Right atrium auricular region (tissue), 2 donors: Measurements from ENCODE around the gene STK40. TPM values are rescaled to one million over a fixed set of nuclear protein-coding genes. Genes with fewer than 3 reads are reported as not detected.

Experiments used
- total RNA-seq, 2 donors: library from RNA; depleted of rRNA; stranded (reverse); fragments of >200 nt; gene quantifications; one replicate each; pipeline ENCODE4 v1.1.0, GENCODE V29; 2016

STK40 gene
- total RNA-seq, 2 donors from 2014 or later, result 50.5 to 74.7 TPM

Other genes with a start within 250 kb of the STK40 start
- gene TRAPPC3, start 236.4 kb downstream of the STK40 start, total RNA-seq, result 10 to 100 TPM; 62.0 to 81.6 TPM
- gene MAP7D1, start 229.8 kb downstream of the STK40 start, total RNA-seq, result 100 to 1,000 TPM; 353 to 356 TPM
- 10 to 100 TPM; 64.3 to 66.4 TPM for gene THRAP3, start 161.5 kb downstream of the STK40 start, total RNA-seq
- gene SH3D21, start 79.6 kb downstream of the STK40 start, total RNA-seq, result 1 to 10 TPM; 1.2 to 1.4 TPM
- gene EVA1B, start 62.3 kb downstream of the STK40 start, total RNA-seq, result 10 to 100 TPM; 24.6 to 45.8 TPM
- gene LSM10, start 12.0 kb upstream of the STK40 start, total RNA-seq, result 10 to 100 TPM; 55.3 to 59.9 TPM
- 1 to 10 TPM; 4.9 to 7.9 TPM for gene OSCP1, start 64.5 kb upstream of the STK40 start, total RNA-seq
- gene MRPS15, start 78.5 kb upstream of the STK40 start, total RNA-seq, result 10 to 100 TPM; 81.4 to 93.4 TPM
- 1 to 10 TPM; 3.4 to 9.3 TPM for gene CSF3R, start 97.0 kb upstream of the STK40 start, total RNA-seq